ENCODE data around the gene RRP8.

Gene RRP8

GRCh38 chr11:6632116-6633073, 29.0 kb upstream of the RRP8 start:
- no peak for DNase-seq

- DNase-seq = no peak
These were observed 28.0 kb upstream of the RRP8 start for GRCh38 chr11:6631361-6631890.

- DNase-seq = no peak
These were observed 27.3 kb upstream of the RRP8 start for GRCh38 chr11:6630632-6631291.

GRCh38 chr11:6629892-6630631, 26.6 kb upstream of the RRP8 start:
- no peak for DNase-seq

GRCh38 chr11:6629573-6629891, 26.1 kb upstream of the RRP8 start:
- no peak for DNase-seq

- no peak for DNase-seq
These were observed 25.1 kb upstream of the RRP8 start for GRCh38 chr11:6628526-6628925.

- peak; percentile 52 for DNase-seq
These were observed 24.4 kb upstream of the RRP8 start for GRCh38 chr11:6627762-6628241.

GRCh38 chr11:6626971-6627761, 23.8 kb upstream of the RRP8 start:
- no peak for DNase-seq

- DNase-seq = no peak
These were observed 22.5 kb upstream of the RRP8 start for GRCh38 chr11:6625832-6626420.

- DNase-seq = no peak
These were observed 21.9 kb upstream of the RRP8 start for GRCh38 chr11:6625156-6625831.

- no peak for DNase-seq
These were observed 20.3 kb upstream of the RRP8 start for GRCh38 chr11:6623391-6624363.

- DNase-seq = no peak
These were observed 19.1 kb upstream of the RRP8 start for GRCh38 chr11:6622261-6623171.

- no peak for DNase-seq
These were observed 18.3 kb upstream of the RRP8 start for GRCh38 chr11:6621711-6622211.

GRCh38 chr11:6620636-6621035, 17.2 kb upstream of the RRP8 start:
- DNase-seq = no peak

GRCh38 chr11:6619004-6619745, 15.8 kb upstream of the RRP8 start, which contains the start of gene TPP1:
TSS of gene TPP1 (minus strand) at chr11:6619422. CDS start at chr11:6619400, 22 bp downstream.
- DNase-seq = peak; percentile 93

- DNase-seq = peak; percentile 78
These were observed 14.9 kb upstream of the RRP8 start for GRCh38 chr11:6618117-6619003.

GRCh38 chr11:6617315-6617781, 13.9 kb upstream of the RRP8 start:
- DNase-seq = no peak

All from CD4-positive, alpha-beta T cell treated with Interleukin-12 subunit alpha and Interleukin-12 subunit beta, for 1 hour (primary cell).